GM12878 (cell line): ENCODE data around the gene TRIM25. TPM values are rescaled to one million over a fixed set of nuclear protein-coding genes. Genes with fewer than 3 reads are reported as not detected.

Experiments used
- ATF7 ChIP-seq: fragments of 450-650 bp; IDR thresholded peaks from 2 replicates; pipeline ENCODE4 v1.6.1; 2016; ENCODE audit warnings: low read depth, mild to moderate bottlenecking
- BCL3 ChIP-seq: IDR thresholded peaks from 2 replicates; pipeline ENCODE4 v1.6.1; 2011; ENCODE audit warnings: borderline replicate concordance, low read depth, mild to moderate bottlenecking, moderate library complexity, low read length; ENCODE audit not compliant: insufficient read depth, poor library complexity, severe bottlenecking
- EZH2 ChIP-seq: IDR thresholded peaks from 2 replicates; pipeline ENCODE4 v1.6.1; 2012; ENCODE audit warnings: low read depth, mild to moderate bottlenecking, control low read depth, inconsistent platforms, low read length, borderline replicate concordance; ENCODE audit not compliant: control insufficient read depth
- FOS ChIP-seq: IDR thresholded peaks from 3 replicates; pipeline ENCODE4 v1.6.1; 2011; ENCODE audit warnings: borderline replicate concordance; ENCODE audit not compliant: insufficient read length; ENCODE audit errors: extremely low read depth
- HDAC2 ChIP-seq: fragments of 200-600 bp; sonication (generic); IDR thresholded peaks from 2 replicates; pipeline ENCODE4 v1.6.1; 2017
- IKZF2 ChIP-seq, 2 experiments: fragments of 450-650 bp; IDR thresholded peaks; 2 replicates each; pipeline ENCODE4 v1.6.1; 2017; ENCODE audit warnings: mild to moderate bottlenecking in 2 of 2, moderate library complexity in 2 of 2
- MEF2A ChIP-seq: IDR thresholded peaks from 2 replicates; pipeline ENCODE4 v1.6.1; 2011; ENCODE audit warnings: low read depth, mild to moderate bottlenecking, low read length, moderate library complexity; ENCODE audit not compliant: insufficient read depth
- MXI1 ChIP-seq: fragments of 150-350 bp; IDR thresholded peaks from 2 replicates; pipeline ENCODE4 v1.6.1; 2011; ENCODE audit warnings: low read depth, mild to moderate bottlenecking, inconsistent platforms, low read length, improper control_type of control experiment
- NBN ChIP-seq: fragments of 450-650 bp; IDR thresholded peaks from 2 replicates; pipeline ENCODE4 v1.6.1; 2016
- NR2C2 ChIP-seq: IDR thresholded peaks from 2 replicates; pipeline ENCODE4 v1.6.1; 2011; ENCODE audit warnings: borderline replicate concordance, low read depth; ENCODE audit not compliant: control insufficient read depth, insufficient read length
- POLR2AphosphoS2 ChIP-seq: IDR thresholded peaks from 2 replicates; pipeline ENCODE4 v1.6.1; 2011; ENCODE audit warnings: low read depth, mild to moderate bottlenecking, low read length, improper control_type of control experiment, moderate library complexity
- RUNX3 ChIP-seq: IDR thresholded peaks from 2 replicates; pipeline ENCODE4 v1.6.1; 2012; ENCODE audit warnings: low read length, inconsistent platforms
- SKIL ChIP-seq: fragments of 450-650 bp; IDR thresholded peaks from 2 replicates; pipeline ENCODE4 v1.6.1; 2017; ENCODE audit warnings: mild to moderate bottlenecking, low read depth, inconsistent platforms; ENCODE audit not compliant: poor library complexity, severe bottlenecking
- SMAD5 ChIP-seq: IDR thresholded peaks from 2 replicates; pipeline ENCODE4 v1.6.1; 2016; ENCODE audit warnings: antibody characterized with exemption, low read depth
- polyA plus RNA-seq, 11 experiments: library from polyadenylated mRNA; depleted of rRNA in 4 of 11; unstranded in 6 of 11; stranded (reverse) in 5 of 11; fragments of >200 nt; fragmentation: Nextera tagmentation in 4 of 11; fragmentation: Illumina TruSeq in 1 of 11; extraction: Ambion mirVana in 4 of 11; extraction: Trizol in 1 of 11; gene quantifications; 1 replicate in 1 of 11; 2 replicates in 10 of 11; pipeline versions ENCODE4 v1.2.1 to v1.2.3, GENCODE V29; 2011 to 2016; ENCODE audit warnings: inconsistent platforms in 2 of 11, missing spikeins in 2 of 11, low read depth in 1 of 11
- total RNA-seq, 4 experiments: library from RNA; depleted of rRNA in 3 of 4; stranded (reverse); fragments of >200 nt in 3 of 4; fragmentation: Illumina TruSeq in 1 of 4; extraction: Trizol in 1 of 4; gene quantifications; 2 replicates each; pipeline versions ENCODE4 v1.2.1 to v1.2.3, GENCODE V29; 2013 to 2021
- TF ChIP-seq, protein P1 (sequence below): fragments of 450-650 bp; IDR thresholded peaks from 2 replicates; pipeline ENCODE4 v1.6.1; 2014; ENCODE audit warnings: mild to moderate bottlenecking
- TF ChIP-seq, protein P2 (sequence below), 3 experiments: IDR thresholded peaks in 2 of 3; conservative IDR thresholded peaks in 1 of 3; 2 replicates each; pipeline ENCODE4 v1.5.1; 2011; ENCODE audit warnings: low read depth in 3 of 3, low read length in 3 of 3, mild to moderate bottlenecking in 3 of 3, control low read depth in 2 of 3, moderate library complexity in 2 of 3, inconsistent platforms in 1 of 3, mixed read lengths in 1 of 3; ENCODE audit not compliant: control insufficient read depth in 2 of 3, insufficient read depth in 1 of 3; ENCODE audit errors: extremely low read depth in 1 of 3
- TF ChIP-seq, protein P3 (sequence below): fragments of 450-650 bp; IDR thresholded peaks from 2 replicates; pipeline ENCODE4 v1.6.1; 2016; ENCODE audit warnings: mild to moderate bottlenecking
- TF ChIP-seq, protein P4 (sequence below): fragments of 450-650 bp; IDR thresholded peaks from 2 replicates; pipeline ENCODE4 v1.6.1; 2017; ENCODE audit warnings: mild to moderate bottlenecking, moderate library complexity

TRIM25 gene
- total and polyA plus RNA-seq, 10 of the 15 experiments (the other 5 are each of a cell fraction or from before 2014, with no cell fraction given): 10.5 to 123 (median 51.3) TPM

DNA sequence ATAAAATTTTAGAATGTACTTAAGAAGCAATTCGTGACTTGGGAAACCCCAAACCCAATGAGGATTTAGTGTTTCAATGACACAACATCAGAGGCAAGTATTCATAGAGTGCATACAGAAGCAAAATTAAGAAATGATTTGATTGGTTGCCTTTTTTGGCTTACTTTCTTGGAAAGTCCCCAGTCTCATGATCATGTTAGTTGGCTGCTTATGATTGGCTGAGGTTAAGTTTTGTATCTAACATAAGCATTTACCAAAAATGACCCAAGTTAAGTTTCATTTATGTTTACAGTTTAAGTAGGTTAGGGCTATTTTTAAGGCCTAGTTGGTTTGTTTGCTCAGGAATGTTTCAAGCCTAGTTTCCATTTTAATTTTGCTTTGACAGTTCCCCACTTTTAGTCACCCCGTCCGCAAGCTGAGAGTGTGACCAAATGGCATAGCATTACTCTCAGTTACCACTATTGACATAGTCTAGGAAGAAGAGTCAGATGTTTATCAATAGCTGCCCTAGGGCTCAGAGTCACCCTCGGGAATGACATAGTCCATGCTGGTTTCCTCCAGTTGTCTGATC lies 43.7 kb downstream of the TRIM25 start (continued):
- TF ChIP-seq IKZF2 (IDR thresholded peaks at IDR 0.05): peak; percentile 54 to 60; a peak in 3 of 4 replicates
- peak; percentile 66 for TF ChIP-seq RUNX3
- TF ChIP-seq NBN: no peak
- TF ChIP-seq, protein P1, sequence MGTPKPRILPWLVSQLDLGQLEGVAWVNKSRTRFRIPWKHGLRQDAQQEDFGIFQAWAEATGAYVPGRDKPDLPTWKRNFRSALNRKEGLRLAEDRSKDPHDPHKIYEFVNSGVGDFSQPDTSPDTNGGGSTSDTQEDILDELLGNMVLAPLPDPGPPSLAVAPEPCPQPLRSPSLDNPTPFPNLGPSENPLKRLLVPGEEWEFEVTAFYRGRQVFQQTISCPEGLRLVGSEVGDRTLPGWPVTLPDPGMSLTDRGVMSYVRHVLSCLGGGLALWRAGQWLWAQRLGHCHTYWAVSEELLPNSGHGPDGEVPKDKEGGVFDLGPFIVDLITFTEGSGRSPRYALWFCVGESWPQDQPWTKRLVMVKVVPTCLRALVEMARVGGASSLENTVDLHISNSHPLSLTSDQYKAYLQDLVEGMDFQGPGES: no peak
- TF ChIP-seq, protein P2, sequence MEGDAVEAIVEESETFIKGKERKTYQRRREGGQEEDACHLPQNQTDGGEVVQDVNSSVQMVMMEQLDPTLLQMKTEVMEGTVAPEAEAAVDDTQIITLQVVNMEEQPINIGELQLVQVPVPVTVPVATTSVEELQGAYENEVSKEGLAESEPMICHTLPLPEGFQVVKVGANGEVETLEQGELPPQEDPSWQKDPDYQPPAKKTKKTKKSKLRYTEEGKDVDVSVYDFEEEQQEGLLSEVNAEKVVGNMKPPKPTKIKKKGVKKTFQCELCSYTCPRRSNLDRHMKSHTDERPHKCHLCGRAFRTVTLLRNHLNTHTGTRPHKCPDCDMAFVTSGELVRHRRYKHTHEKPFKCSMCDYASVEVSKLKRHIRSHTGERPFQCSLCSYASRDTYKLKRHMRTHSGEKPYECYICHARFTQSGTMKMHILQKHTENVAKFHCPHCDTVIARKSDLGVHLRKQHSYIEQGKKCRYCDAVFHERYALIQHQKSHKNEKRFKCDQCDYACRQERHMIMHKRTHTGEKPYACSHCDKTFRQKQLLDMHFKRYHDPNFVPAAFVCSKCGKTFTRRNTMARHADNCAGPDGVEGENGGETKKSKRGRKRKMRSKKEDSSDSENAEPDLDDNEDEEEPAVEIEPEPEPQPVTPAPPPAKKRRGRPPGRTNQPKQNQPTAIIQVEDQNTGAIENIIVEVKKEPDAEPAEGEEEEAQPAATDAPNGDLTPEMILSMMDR (IDR thresholded peaks at IDR 0.05 in 2 of 3, conservative IDR thresholded peaks at IDR 0.05 in 1 of 3; ENCODE audit: control insufficient read depth in 2 of 3, extremely low read depth in 1 of 3, insufficient read depth in 1 of 3, low read depth in 3 of 3, low read length in 3 of 3): no peak
- TF ChIP-seq ATF7: no peak
- 0 out of 2 replicates have a peak, but pooled peaks have one; percentile 40 for TF ChIP-seq MEF2A
- TF ChIP-seq, protein P3, sequence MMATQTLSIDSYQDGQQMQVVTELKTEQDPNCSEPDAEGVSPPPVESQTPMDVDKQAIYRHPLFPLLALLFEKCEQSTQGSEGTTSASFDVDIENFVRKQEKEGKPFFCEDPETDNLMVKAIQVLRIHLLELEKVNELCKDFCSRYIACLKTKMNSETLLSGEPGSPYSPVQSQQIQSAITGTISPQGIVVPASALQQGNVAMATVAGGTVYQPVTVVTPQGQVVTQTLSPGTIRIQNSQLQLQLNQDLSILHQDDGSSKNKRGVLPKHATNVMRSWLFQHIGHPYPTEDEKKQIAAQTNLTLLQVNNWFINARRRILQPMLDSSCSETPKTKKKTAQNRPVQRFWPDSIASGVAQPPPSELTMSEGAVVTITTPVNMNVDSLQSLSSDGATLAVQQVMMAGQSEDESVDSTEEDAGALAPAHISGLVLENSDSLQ: no peak
- no peak for TF ChIP-seq EZH2
- TF ChIP-seq MXI1: no peak
- no peak for TF ChIP-seq NR2C2
- no peak for TF ChIP-seq POLR2AphosphoS2
- TF ChIP-seq SKIL: no peak
- TF ChIP-seq FOS: no peak
- TF ChIP-seq BCL3: no peak
- TF ChIP-seq HDAC2: no peak
- no peak for TF ChIP-seq SMAD5
- TF ChIP-seq, protein P4, sequence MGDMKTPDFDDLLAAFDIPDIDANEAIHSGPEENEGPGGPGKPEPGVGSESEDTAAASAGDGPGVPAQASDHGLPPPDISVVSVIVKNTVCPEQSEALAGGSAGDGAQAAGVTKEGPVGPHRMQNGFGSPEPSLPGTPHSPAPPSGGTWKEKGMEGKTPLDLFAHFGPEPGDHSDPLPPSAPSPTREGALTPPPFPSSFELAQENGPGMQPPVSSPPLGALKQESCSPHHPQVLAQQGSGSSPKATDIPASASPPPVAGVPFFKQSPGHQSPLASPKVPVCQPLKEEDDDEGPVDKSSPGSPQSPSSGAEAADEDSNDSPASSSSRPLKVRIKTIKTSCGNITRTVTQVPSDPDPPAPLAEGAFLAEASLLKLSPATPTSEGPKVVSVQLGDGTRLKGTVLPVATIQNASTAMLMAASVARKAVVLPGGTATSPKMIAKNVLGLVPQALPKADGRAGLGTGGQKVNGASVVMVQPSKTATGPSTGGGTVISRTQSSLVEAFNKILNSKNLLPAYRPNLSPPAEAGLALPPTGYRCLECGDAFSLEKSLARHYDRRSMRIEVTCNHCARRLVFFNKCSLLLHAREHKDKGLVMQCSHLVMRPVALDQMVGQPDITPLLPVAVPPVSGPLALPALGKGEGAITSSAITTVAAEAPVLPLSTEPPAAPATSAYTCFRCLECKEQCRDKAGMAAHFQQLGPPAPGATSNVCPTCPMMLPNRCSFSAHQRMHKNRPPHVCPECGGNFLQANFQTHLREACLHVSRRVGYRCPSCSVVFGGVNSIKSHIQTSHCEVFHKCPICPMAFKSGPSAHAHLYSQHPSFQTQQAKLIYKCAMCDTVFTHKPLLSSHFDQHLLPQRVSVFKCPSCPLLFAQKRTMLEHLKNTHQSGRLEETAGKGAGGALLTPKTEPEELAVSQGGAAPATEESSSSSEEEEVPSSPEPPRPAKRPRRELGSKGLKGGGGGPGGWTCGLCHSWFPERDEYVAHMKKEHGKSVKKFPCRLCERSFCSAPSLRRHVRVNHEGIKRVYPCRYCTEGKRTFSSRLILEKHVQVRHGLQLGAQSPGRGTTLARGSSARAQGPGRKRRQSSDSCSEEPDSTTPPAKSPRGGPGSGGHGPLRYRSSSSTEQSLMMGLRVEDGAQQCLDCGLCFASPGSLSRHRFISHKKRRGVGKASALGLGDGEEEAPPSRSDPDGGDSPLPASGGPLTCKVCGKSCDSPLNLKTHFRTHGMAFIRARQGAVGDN: peak; percentile 41
